Neural cell (in vitro differentiated cells): ENCODE results near the gene ATP1A1. TPM values are rescaled to one million over a fixed set of nuclear protein-coding genes. Genes with fewer than 3 reads are reported as not detected.

ENCODE experiments used
- H2AFZ ChIP-seq: fragments of 200-600, 300-800 bp; sonication (generic), shearing (Covaris generic); 2 replicates; pipeline ENCODE4 v1.6.0; 2014; ENCODE audit warnings: low read depth, mild to moderate bottlenecking, antibody characterized with exemption, low read length, moderate library complexity
- H3F3A ChIP-seq: fragments of 200-600 bp; shearing (Covaris generic); 2 replicates; pipeline ENCODE4 v1.6.1; 2016; ENCODE audit warnings: mild to moderate bottlenecking, moderate library complexity, mixed read lengths, antibody characterized with exemption, low read length; ENCODE audit not compliant: insufficient read depth, poor library complexity, severe bottlenecking
- H3K27ac ChIP-seq: fragments of 200-600, 300-800 bp; sonication (generic), shearing (Covaris generic); 2 replicates; pipeline ENCODE4 v1.5.1; 2014; ENCODE audit warnings: mild to moderate bottlenecking, low read length, moderate library complexity
- H3K27me3 ChIP-seq: fragments of 300-800, 200-600 bp; sonication (generic), shearing (Covaris generic); 2 replicates; pipeline ENCODE4 v1.6.0; 2014; ENCODE audit warnings: mild to moderate bottlenecking, low read depth, low read length, moderate library complexity; ENCODE audit not compliant: insufficient read depth
- H3K36me3 ChIP-seq: fragments of 300-800, 200-600 bp; sonication (generic), shearing (Covaris generic); 2 replicates; pipeline ENCODE4 v1.5.1; 2014; ENCODE audit warnings: mild to moderate bottlenecking, antibody characterized with exemption, low read length, moderate library complexity; ENCODE audit not compliant: insufficient read depth
- H3K4me2 ChIP-seq: fragments of 300-800, 200-600 bp; sonication (generic), shearing (Covaris generic); 2 replicates; pipeline ENCODE4 v1.6.0; 2014; ENCODE audit warnings: mild to moderate bottlenecking, low read length
- H3K4me3 ChIP-seq: fragments of 300-800, 200-600 bp; sonication (generic), shearing (Covaris generic); 2 replicates; pipeline ENCODE4 v1.5.1; 2014; ENCODE audit warnings: mild to moderate bottlenecking, low read length, moderate library complexity
- H3K79me2 ChIP-seq: fragments of 200-600 bp; shearing (Covaris generic); replicated peaks from 2 replicates; pipeline ENCODE4 v1.6.0; 2014; ENCODE audit warnings: mild to moderate bottlenecking, low read length, moderate library complexity; ENCODE audit not compliant: insufficient read depth
- H3K9ac ChIP-seq: fragments of 300-800, 200-600 bp; sonication (generic), shearing (Covaris generic); 2 replicates; pipeline ENCODE4 v1.6.1; 2016; ENCODE audit warnings: mild to moderate bottlenecking, low read length, mixed read lengths
- H3K9me2 ChIP-seq: fragments of 200-600 bp; shearing (Covaris generic); 2 replicates; pipeline ENCODE4 v1.6.1; 2016; ENCODE audit warnings: mild to moderate bottlenecking, low read length, mixed read lengths; ENCODE audit not compliant: insufficient read depth
- H3K9me3 ChIP-seq: fragments of 200-600, 300-800 bp; sonication (generic), shearing (Covaris generic); 2 replicates; pipeline ENCODE4 v1.6.1; 2016; ENCODE audit warnings: mild to moderate bottlenecking, mixed run types, low read length, moderate library complexity, mixed read lengths
- H4K20me1 ChIP-seq: fragments of 200-600 bp; shearing (Covaris generic); 2 replicates; pipeline ENCODE4 v1.6.1; 2016; ENCODE audit warnings: mild to moderate bottlenecking, mixed run types; ENCODE audit not compliant: insufficient read depth
- CTCF ChIP-seq: fragments of 450-650 bp; IDR thresholded peaks from 2 replicates; pipeline ENCODE4 v1.5.1; 2014; ENCODE audit warnings: antibody characterized with exemption, mild to moderate bottlenecking, moderate library complexity; ENCODE audit not compliant: poor library complexity, severe bottlenecking
- EP300 ChIP-seq: fragments of 450-650 bp; conservative IDR thresholded peaks from 2 replicates; pipeline ENCODE4 v1.6.1; 2014; ENCODE audit warnings: antibody characterized with exemption, mild to moderate bottlenecking, moderate library complexity; ENCODE audit not compliant: poor library complexity, severe bottlenecking
- EZH2 ChIP-seq: fragments of 200-600, 300-800 bp; shearing (Covaris generic), sonication (generic); IDR thresholded peaks from 2 replicates; pipeline ENCODE4 v1.6.1; 2014; ENCODE audit warnings: antibody characterized with exemption, low read length, borderline replicate concordance, mild to moderate bottlenecking; ENCODE audit not compliant: insufficient read depth, poor library complexity, severe bottlenecking
- MXI1 ChIP-seq: fragments of 450-650 bp; conservative IDR thresholded peaks from 2 replicates; pipeline ENCODE4 v1.6.1; 2014; ENCODE audit warnings: antibody characterized with exemption, mild to moderate bottlenecking; ENCODE audit not compliant: poor library complexity, severe bottlenecking
- POLR2AphosphoS5 ChIP-seq: IDR thresholded peaks from 2 replicates; pipeline ENCODE4 v1.6.1; 2012
- RAD21 ChIP-seq: fragments of 450-650 bp; conservative IDR thresholded peaks from 2 replicates; pipeline ENCODE4 v1.6.1; 2014; ENCODE audit warnings: antibody characterized with exemption, mild to moderate bottlenecking, moderate library complexity
- REST ChIP-seq: IDR thresholded peaks from 2 replicates; pipeline ENCODE4 v1.6.1; 2012; ENCODE audit warnings: borderline replicate concordance
- SMC3 ChIP-seq: fragments of 450-650 bp; conservative IDR thresholded peaks from 2 replicates; pipeline ENCODE4 v1.6.1; 2014; ENCODE audit warnings: antibody characterized with exemption, mild to moderate bottlenecking, moderate library complexity; ENCODE audit not compliant: poor library complexity
- TAF1 ChIP-seq: IDR thresholded peaks from 2 replicates; pipeline ENCODE4 v1.6.1; 2012; ENCODE audit warnings: low read depth
- polyA plus RNA-seq: library from polyadenylated mRNA; depleted of rRNA; stranded (reverse); fragments of >200 nt; gene quantifications from 2 replicates; pipeline ENCODE4 v1.2.3, GENCODE V29; 2014

Gene ATP1A1
- polyA plus RNA-seq, 1 donor from 2014 or later = 44.2 TPM

- Histone ChIP-seq H3K9me2 (no peaks in the 10 kb centered on the region), H3K36me3 (peaks cover 21% of the 10 kb centered on the region)
These were observed 21.2 kb downstream of the ATP1A1 start for GRCh38 chr1:116394270-116394669.

GRCh38 chr1:116396769-116397168 lies 23.7 kb downstream of the ATP1A1 start:
- peaks cover 21% of the 10 kb centered on the region for H3K36me3 ChIP-seq
- no peak overlapping the region for H3K27ac ChIP-seq
- no peak overlapping the region for H2AFZ ChIP-seq
- H3K27me3 ChIP-seq = no peaks in the 10 kb centered on the region
- H4K20me1 ChIP-seq = no peaks in the 10 kb centered on the region
- no peaks in the 10 kb centered on the region for H3K79me2 ChIP-seq
- no peak overlapping the region for H3K9ac ChIP-seq
- H3K4me2 ChIP-seq = no peak overlapping the region
- no peaks in the 10 kb centered on the region for H3F3A ChIP-seq
- no peaks in the 10 kb centered on the region for H3K9me3 ChIP-seq
- no peaks in the 10 kb centered on the region for H3K9me2 ChIP-seq
- H3K4me3 ChIP-seq = no peak overlapping the region
- TF ChIP-seq SMC3 (no peak), RAD21 (no peak), TAF1 (no peak), EZH2 (no peak), CTCF (no peak), EP300 (no peak)

More at GRCh38 chr1:116394270-116394669, 21.2 kb downstream of the ATP1A1 start:
- Histone ChIP-seq H2AFZ (no peak overlapping the region), H3K4me3 (no peak overlapping the region), H3K27ac (no peak overlapping the region), H3K4me2 (no peak overlapping the region), H3K27me3 (no peaks in the 10 kb centered on the region), H3F3A (no peaks in the 10 kb centered on the region), H3K9ac (no peak overlapping the region), H3K79me2 (no peaks in the 10 kb centered on the region), H4K20me1 (no peaks in the 10 kb centered on the region), H3K9me3 (no peaks in the 10 kb centered on the region)
- no peak for TF ChIP-seq MXI1
- TF ChIP-seq RAD21 = no peak
- no peak for TF ChIP-seq TAF1
- no peak for TF ChIP-seq CTCF
- no peak for TF ChIP-seq EZH2
- no peak for TF ChIP-seq POLR2AphosphoS5
- no peak for TF ChIP-seq SMC3
- TF ChIP-seq EP300 = no peak
- no peak for TF ChIP-seq REST
